Fibroblast of lung (primary cell): Measurements from ENCODE around the gene LRP1-AS. TPM values are rescaled to one million over a fixed set of nuclear protein-coding genes. Genes with fewer than 3 reads are reported as not detected.

Experiments used
- DNase-seq, 2 donors: peaks; one replicate each; pipeline versions ENCODE4 v3.0.0 to v3.0.0-alpha.2; 2010; ENCODE audit warnings: low read depth in 2 of 2
- H2AFZ ChIP-seq: 2 replicates; pipeline ENCODE4 v1.5.1; 2012; ENCODE audit warnings: low read length, control low read depth, inconsistent platforms
- H3K27ac ChIP-seq: 2 replicates; pipeline ENCODE4 v1.5.1; 2011; ENCODE audit warnings: low read length, control low read depth; ENCODE audit not compliant: insufficient read depth
- H3K27me3 ChIP-seq: 2 replicates; pipeline ENCODE4 v1.5.1; 2011; ENCODE audit warnings: mild to moderate bottlenecking, low read length; ENCODE audit not compliant: control insufficient read depth, insufficient read depth
- H3K36me3 ChIP-seq: 2 replicates; pipeline ENCODE4 v1.5.1; 2011; ENCODE audit warnings: low read length; ENCODE audit not compliant: control insufficient read depth, insufficient read depth
- H3K4me1 ChIP-seq: 2 replicates; pipeline ENCODE4 v1.5.1; 2011; ENCODE audit warnings: low read length; ENCODE audit not compliant: control insufficient read depth, insufficient read depth; ENCODE audit errors: extremely low read depth
- H3K4me2 ChIP-seq: 2 replicates; pipeline ENCODE4 v1.5.1; 2011; ENCODE audit warnings: low read length, control low read depth; ENCODE audit not compliant: insufficient read depth; ENCODE audit errors: extremely low read depth
- H3K4me3 ChIP-seq, 4 experiments: fragments of 200-600 bp in 1 of 4; sonication (generic) in 1 of 4; replicated peaks in 1 of 4; 2 replicates each; pipeline ENCODE4 v1.5.1; 2011 to 2016; ENCODE audit warnings: low read length in 4 of 4, low read depth in 3 of 4, mild to moderate bottlenecking in 3 of 4, control low read depth in 2 of 4, inconsistent platforms in 1 of 4, mixed read lengths in 1 of 4; ENCODE audit not compliant: insufficient read depth in 1 of 4; ENCODE audit errors: control extremely low read depth in 1 of 4
- H3K79me2 ChIP-seq: 2 replicates; pipeline ENCODE4 v1.5.1; 2012; ENCODE audit warnings: mild to moderate bottlenecking, low read length, inconsistent platforms; ENCODE audit not compliant: control insufficient read depth, insufficient read depth
- H3K9ac ChIP-seq: 2 replicates; pipeline ENCODE4 v1.5.1; 2011; ENCODE audit warnings: mild to moderate bottlenecking, low read length, control low read depth; ENCODE audit not compliant: insufficient read depth
- H3K9me3 ChIP-seq: 2 replicates; pipeline ENCODE4 v1.5.1; 2012; ENCODE audit warnings: low read depth, low read length; ENCODE audit not compliant: control insufficient read depth, insufficient read depth
- H4K20me1 ChIP-seq: 2 replicates; pipeline ENCODE4 v1.5.1; 2011; ENCODE audit warnings: low read length; ENCODE audit not compliant: control insufficient read depth, insufficient read depth; ENCODE audit errors: extremely low read depth
- EZH2 ChIP-seq: IDR thresholded peaks from 2 replicates; pipeline ENCODE4 v1.5.1; 2012; ENCODE audit warnings: low read length, control low read depth, mild to moderate bottlenecking; ENCODE audit errors: missing control alignments
- polyA plus RNA-seq, 2 donors: library from polyadenylated mRNA; depleted of rRNA in 1 of 2; stranded (reverse) in 1 of 2; unstranded in 1 of 2; fragments of >200 nt; gene quantifications; 2 replicates each; pipeline ENCODE4 v1.2.1, GENCODE V29; 2011 to 2012; ENCODE audit warnings: missing spikeins in 1 of 2
- total RNA-seq: library from RNA; depleted of rRNA; stranded (reverse); fragments of >200 nt; gene quantifications from 2 replicates; pipeline ENCODE4 v1.2.1, GENCODE V29; 2014
- TF ChIP-seq, protein P1 (sequence below), 2 donors: IDR thresholded peaks in 1 of 2; conservative IDR thresholded peaks in 1 of 2; 1 replicate in 1 of 2; 2 replicates in 1 of 2; pipeline ENCODE4 v1.5.1; 2011 to 2012; ENCODE audit warnings: low read length in 2 of 2, control low read depth in 1 of 2, inconsistent platforms in 1 of 2, low read depth in 1 of 2, mild to moderate bottlenecking in 1 of 2

LRP1-AS gene
- total and polyA plus RNA-seq, 2 donors (not counting 1 experiment from before 2014, with no cell fraction given): not detected

DNA sequence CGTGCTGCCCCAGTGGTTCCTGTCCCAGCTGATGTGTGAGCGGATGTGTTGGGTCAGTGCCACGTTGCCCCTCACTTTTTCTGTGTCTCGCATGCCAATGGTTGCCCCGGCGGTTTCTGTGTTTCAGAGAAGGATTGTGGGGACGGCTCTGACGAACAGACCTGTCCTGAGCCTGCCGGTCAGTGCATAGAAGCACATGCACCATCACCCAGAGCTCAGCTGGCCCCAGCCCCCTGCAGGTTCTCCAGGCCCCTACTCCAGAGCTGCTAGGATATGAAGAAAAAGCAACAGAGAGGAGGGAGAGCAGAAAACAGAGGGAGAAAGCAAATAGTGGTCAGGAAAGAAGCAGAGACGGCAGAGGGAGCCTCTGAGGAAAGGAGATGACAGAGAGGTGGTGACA is 20.6 kb upstream of the LRP1-AS start:
- H3K27me3 ChIP-seq: no peaks in the 10 kb centered on the region
- H3K4me1 ChIP-seq: peaks cover 15% of the 10 kb centered on the region
- no peak overlapping the region for H3K9ac ChIP-seq
- H2AFZ ChIP-seq: no peak overlapping the region
- H3K27ac ChIP-seq: no peak overlapping the region
- no peak overlapping the region for H3K4me2 ChIP-seq
- H3K9me3 ChIP-seq: no peaks in the 10 kb centered on the region
- DNase-seq: no peak
- no peaks in the 10 kb centered on the region for H3K79me2 ChIP-seq
- no peak for TF ChIP-seq EZH2
- TF ChIP-seq, protein P1, sequence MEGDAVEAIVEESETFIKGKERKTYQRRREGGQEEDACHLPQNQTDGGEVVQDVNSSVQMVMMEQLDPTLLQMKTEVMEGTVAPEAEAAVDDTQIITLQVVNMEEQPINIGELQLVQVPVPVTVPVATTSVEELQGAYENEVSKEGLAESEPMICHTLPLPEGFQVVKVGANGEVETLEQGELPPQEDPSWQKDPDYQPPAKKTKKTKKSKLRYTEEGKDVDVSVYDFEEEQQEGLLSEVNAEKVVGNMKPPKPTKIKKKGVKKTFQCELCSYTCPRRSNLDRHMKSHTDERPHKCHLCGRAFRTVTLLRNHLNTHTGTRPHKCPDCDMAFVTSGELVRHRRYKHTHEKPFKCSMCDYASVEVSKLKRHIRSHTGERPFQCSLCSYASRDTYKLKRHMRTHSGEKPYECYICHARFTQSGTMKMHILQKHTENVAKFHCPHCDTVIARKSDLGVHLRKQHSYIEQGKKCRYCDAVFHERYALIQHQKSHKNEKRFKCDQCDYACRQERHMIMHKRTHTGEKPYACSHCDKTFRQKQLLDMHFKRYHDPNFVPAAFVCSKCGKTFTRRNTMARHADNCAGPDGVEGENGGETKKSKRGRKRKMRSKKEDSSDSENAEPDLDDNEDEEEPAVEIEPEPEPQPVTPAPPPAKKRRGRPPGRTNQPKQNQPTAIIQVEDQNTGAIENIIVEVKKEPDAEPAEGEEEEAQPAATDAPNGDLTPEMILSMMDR (conservative IDR thresholded peaks at IDR 0.05 in 1 of 2, IDR thresholded peaks at IDR 0.05 in 1 of 2; ENCODE audit: low read depth in 1 of 2, low read length in 2 of 2): no peak
- H3K36me3 ChIP-seq: peaks cover 57% of the 10 kb centered on the region
- H4K20me1 ChIP-seq: no peaks in the 10 kb centered on the region
- H3K4me3 ChIP-seq: no peak overlapping the region

DNA sequence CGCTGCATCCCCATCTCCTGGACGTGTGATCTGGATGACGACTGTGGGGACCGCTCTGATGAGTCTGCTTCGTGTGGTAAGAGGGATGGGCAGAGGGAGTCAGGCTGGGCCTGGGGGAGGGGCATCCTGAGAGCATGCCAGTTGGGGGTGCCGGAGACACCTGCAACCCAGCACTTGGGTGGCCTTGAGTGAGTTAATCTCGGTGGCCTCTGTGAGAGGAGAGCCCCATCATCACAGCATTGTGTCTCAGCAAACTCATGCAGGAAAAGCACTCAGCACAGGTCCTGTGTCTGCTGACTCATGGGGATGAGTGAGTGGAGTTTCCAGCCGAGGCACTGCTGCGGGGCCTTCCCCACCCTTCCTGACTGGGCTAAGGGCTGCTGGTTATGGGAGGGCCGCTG is 19.6 kb upstream of the LRP1-AS start:
- no peak overlapping the region for H3K4me3 ChIP-seq
- no peaks in the 10 kb centered on the region for H3K79me2 ChIP-seq
- H3K27me3 ChIP-seq: no peaks in the 10 kb centered on the region
- no peak for TF ChIP-seq EZH2
- TF ChIP-seq, protein P1 (conservative IDR thresholded peaks at IDR 0.05 in 1 of 2, IDR thresholded peaks at IDR 0.05 in 1 of 2; ENCODE audit: low read depth in 1 of 2, low read length in 2 of 2): no peak
- peaks cover 62% of the 10 kb centered on the region for H3K36me3 ChIP-seq
- no peak overlapping the region for H2AFZ ChIP-seq
- H3K9ac ChIP-seq: no peak overlapping the region
- peak; percentile 59 to 87 for DNase-seq
- no peak overlapping the region for H3K27ac ChIP-seq
- H3K9me3 ChIP-seq: no peaks in the 10 kb centered on the region
- H4K20me1 ChIP-seq: no peaks in the 10 kb centered on the region
- no peak overlapping the region for H3K4me2 ChIP-seq
- peaks cover 15% of the 10 kb centered on the region for H3K4me1 ChIP-seq

DNA sequence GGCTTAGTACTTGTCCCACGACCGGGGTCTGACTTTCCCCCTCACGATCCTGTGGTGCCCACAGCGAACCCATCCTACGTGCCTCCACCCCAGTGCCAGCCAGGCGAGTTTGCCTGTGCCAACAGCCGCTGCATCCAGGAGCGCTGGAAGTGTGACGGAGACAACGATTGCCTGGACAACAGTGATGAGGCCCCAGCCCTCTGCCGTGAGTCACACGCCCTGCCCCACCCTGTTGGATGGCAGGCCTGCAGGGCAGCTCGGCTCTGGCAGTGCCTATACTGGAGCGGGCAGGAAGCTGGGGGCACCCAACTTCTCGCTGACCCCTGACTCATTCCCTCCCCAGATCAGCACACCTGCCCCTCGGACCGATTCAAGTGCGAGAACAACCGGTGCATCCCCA is 18.3 kb upstream of the LRP1-AS start:
- no peak overlapping the region for H3K9ac ChIP-seq
- no peaks in the 10 kb centered on the region for H3K9me3 ChIP-seq
- peaks cover 67% of the 10 kb centered on the region for H3K36me3 ChIP-seq
- H3K27me3 ChIP-seq: no peaks in the 10 kb centered on the region
- peak in 1 of 2 donors; percentile 38 for DNase-seq
- H3K27ac ChIP-seq: no peak overlapping the region
- no peak overlapping the region for H3K4me2 ChIP-seq
- H4K20me1 ChIP-seq: no peaks in the 10 kb centered on the region
- TF ChIP-seq, protein P1 (conservative IDR thresholded peaks at IDR 0.05 in 1 of 2, IDR thresholded peaks at IDR 0.05 in 1 of 2; ENCODE audit: low read depth in 1 of 2, low read length in 2 of 2): no peak
- no peak for TF ChIP-seq EZH2
- H3K4me3 ChIP-seq: no peak overlapping the region
- peaks cover 9% of the 10 kb centered on the region for H3K4me1 ChIP-seq
- no peak overlapping the region for H2AFZ ChIP-seq
- H3K79me2 ChIP-seq: no peaks in the 10 kb centered on the region
